Measurements from ENCODE around the gene ZNF431. TPM values are rescaled to one million over a fixed set of nuclear protein-coding genes. Genes with fewer than 3 reads are reported as not detected.

Gene ZNF431
- total and polyA plus RNA-seq, 9 of the 15 experiments (the other 6 are each of a cell fraction or from before 2014, with no cell fraction given) = 3.3 to 24.8 (median 13.5) TPM

DNA sequence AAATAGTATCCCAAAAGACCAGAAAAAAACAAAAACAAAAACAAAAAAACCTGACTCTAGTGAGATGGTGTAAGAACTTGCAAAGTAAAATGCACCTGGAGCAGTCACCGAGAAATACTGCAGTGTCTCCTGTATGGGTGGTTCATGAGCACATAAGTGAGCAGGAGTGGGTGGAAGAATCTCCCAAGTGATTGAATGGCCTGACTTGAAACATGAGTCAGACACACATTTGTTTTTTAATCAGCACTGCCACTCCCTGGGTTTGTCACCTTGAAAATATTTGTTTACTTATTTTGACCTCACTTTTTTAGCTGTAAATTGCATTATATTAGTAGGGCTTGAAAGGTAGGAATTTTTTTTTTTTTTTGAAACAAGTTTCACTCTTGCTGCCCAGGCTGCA lies 2.0 kb downstream of the ZNF431 start:
- H3K36me3 ChIP-seq (ENCODE audit: control insufficient read depth, insufficient read depth, low read length) = peaks cover 54% of the 10 kb centered on the region
- ChIA-PET CTCF (ENCODE audit: low intra/inter-chr PET ratio) (no interaction called here), POLR2A (interaction anchor here (2.6 kb wide), 1 partner anchor 12 kb away, joined by 6 read pairs; no protein-coding TSS in a partner anchor)
- H3K4me2 ChIP-seq (ENCODE audit: insufficient read depth, low read length) = 0 out of 2 replicates have a peak overlapping the region, but pooled peaks have one; percentile 3
- H3K27me3 ChIP-seq (ENCODE audit: control insufficient read depth in 2 of 2, insufficient read depth in 2 of 2, low read length in 2 of 2) = no peaks in the 10 kb centered on the region
- no peak overlapping the region for H3K27ac ChIP-seq (ENCODE audit: extremely low read depth, low read depth, low read length)
- no peak overlapping the region for H3K9ac ChIP-seq (ENCODE audit: insufficient read depth in 1 of 2, low read depth in 2 of 2, low read length in 2 of 2)
- FAIRE-seq (no peak), ATAC-seq (no peak), DNase-seq (ENCODE audit: extremely low read depth in 1 of 4, low spot score in 3 of 4) (peak in 1 of 4 experiments; percentile 54)
- 83% methylated on average over 1 of the region's 1 CpG for WGBS (ENCODE audit: insufficient coverage, low coverage, missing lambda C conversion rate)
- peaks cover 49% of the 10 kb centered on the region for H3K79me2 ChIP-seq (ENCODE audit: control insufficient read depth, insufficient read depth, low read length)
- H3K9me3 ChIP-seq (replicated peaks; ENCODE audit: control insufficient read depth, insufficient read depth, low read depth, low read length) = no peaks in the 10 kb centered on the region
- peaks cover 0 to 16% of the 10 kb centered on the region in 2 experiments; a peak in 3 of 5 replicates for H3K4me1 ChIP-seq (replicated peaks in 1 of 2; ENCODE audit: control insufficient read depth in 2 of 2, insufficient read depth in 2 of 2, low read length in 2 of 2)
- H3K4me3 ChIP-seq = 0 out of 2 replicates have a peak overlapping the region, but pooled peaks have one; percentile 88
- H4K20me1 ChIP-seq (replicated peaks; ENCODE audit: control insufficient read depth, insufficient read depth, low read length) = no peaks in the 10 kb centered on the region
- no peaks in the 10 kb centered on the region for H3K9me1 ChIP-seq (ENCODE audit: control insufficient read depth, insufficient read depth, low read length)
- H2AFZ ChIP-seq (ENCODE audit: low read depth, low read length) = no peak overlapping the region
- BruUV-seq (replicated peaks) = no TSS peak
- intact Hi-C loops (cut with micrococcal nuclease) (loop anchor here (5.0 kb wide), 2 partner anchors 62 to 122 kb away; partner anchors contain the start of genes ZNF430 and ZNF714), in situ Hi-C loops (cut with MboI) (no loop called here)
- 0 out of 2 replicates have a peak, but pooled peaks have one; percentile 21 for TF ChIP-seq FOSL1 (tag; conservative IDR thresholded peaks at IDR 0.05)
- no peak for TF ChIP-seq ZNF23 (CRISPR knock-in tag; IDR thresholded peaks at IDR 0.05)
- TF ChIP-seq ZNF174 (CRISPR knock-in tag; IDR thresholded peaks at IDR 0.05) = no peak
- TF ChIP-seq, protein P1, sequence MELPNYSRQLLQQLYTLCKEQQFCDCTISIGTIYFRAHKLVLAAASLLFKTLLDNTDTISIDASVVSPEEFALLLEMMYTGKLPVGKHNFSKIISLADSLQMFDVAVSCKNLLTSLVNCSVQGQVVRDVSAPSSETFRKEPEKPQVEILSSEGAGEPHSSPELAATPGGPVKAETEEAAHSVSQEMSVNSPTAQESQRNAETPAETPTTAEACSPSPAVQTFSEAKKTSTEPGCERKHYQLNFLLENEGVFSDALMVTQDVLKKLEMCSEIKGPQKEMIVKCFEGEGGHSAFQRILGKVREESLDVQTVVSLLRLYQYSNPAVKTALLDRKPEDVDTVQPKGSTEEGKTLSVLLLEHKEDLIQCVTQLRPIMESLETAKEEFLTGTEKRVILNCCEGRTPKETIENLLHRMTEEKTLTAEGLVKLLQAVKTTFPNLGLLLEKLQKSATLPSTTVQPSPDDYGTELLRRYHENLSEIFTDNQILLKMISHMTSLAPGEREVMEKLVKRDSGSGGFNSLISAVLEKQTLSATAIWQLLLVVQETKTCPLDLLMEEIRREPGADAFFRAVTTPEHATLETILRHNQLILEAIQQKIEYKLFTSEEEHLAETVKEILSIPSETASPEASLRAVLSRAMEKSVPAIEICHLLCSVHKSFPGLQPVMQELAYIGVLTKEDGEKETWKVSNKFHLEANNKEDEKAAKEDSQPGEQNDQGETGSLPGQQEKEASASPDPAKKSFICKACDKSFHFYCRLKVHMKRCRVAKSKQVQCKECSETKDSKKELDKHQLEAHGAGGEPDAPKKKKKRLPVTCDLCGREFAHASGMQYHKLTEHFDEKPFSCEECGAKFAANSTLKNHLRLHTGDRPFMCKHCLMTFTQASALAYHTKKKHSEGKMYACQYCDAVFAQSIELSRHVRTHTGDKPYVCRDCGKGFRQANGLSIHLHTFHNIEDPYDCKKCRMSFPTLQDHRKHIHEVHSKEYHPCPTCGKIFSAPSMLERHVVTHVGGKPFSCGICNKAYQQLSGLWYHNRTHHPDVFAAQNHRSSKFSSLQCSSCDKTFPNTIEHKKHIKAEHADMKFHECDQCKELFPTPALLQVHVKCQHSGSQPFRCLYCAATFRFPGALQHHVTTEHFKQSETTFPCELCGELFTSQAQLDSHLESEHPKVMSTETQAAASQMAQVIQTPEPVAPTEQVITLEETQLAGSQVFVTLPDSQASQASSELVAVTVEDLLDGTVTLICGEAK (IDR thresholded peaks at IDR 0.05) = no peak
- TF ChIP-seq, protein P1 (CRISPR knock-in tag; IDR thresholded peaks at IDR 0.05) = no peak
- no peak for TF ChIP-seq ZNF785 (CRISPR knock-in tag; IDR thresholded peaks at IDR 0.05)
- TF ChIP-seq, protein P2, sequence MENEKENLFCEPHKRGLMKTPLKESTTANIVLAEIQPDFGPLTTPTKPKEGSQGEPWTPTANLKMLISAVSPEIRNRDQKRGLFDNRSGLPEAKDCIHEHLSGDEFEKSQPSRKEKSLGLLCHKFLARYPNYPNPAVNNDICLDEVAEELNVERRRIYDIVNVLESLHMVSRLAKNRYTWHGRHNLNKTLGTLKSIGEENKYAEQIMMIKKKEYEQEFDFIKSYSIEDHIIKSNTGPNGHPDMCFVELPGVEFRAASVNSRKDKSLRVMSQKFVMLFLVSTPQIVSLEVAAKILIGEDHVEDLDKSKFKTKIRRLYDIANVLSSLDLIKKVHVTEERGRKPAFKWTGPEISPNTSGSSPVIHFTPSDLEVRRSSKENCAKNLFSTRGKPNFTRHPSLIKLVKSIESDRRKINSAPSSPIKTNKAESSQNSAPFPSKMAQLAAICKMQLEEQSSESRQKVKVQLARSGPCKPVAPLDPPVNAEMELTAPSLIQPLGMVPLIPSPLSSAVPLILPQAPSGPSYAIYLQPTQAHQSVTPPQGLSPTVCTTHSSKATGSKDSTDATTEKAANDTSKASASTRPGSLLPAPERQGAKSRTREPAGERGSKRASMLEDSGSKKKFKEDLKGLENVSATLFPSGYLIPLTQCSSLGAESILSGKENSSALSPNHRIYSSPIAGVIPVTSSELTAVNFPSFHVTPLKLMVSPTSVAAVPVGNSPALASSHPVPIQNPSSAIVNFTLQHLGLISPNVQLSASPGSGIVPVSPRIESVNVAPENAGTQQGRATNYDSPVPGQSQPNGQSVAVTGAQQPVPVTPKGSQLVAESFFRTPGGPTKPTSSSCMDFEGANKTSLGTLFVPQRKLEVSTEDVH (IDR thresholded peaks at IDR 0.05; ENCODE audit: low read depth, partially characterized antibody) = no peak
- TF ChIP-seq, protein P3, sequence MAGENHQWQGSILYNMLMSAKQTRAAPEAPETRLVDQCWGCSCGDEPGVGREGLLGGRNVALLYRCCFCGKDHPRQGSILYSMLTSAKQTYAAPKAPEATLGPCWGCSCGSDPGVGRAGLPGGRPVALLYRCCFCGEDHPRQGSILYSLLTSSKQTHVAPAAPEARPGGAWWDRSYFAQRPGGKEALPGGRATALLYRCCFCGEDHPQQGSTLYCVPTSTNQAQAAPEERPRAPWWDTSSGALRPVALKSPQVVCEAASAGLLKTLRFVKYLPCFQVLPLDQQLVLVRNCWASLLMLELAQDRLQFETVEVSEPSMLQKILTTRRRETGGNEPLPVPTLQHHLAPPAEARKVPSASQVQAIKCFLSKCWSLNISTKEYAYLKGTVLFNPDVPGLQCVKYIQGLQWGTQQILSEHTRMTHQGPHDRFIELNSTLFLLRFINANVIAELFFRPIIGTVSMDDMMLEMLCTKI (IDR thresholded peaks at IDR 0.05; ENCODE audit: partially characterized antibody) = no peak
- no peak for TF ChIP-seq KLF6 (CRISPR knock-in tag; IDR thresholded peaks at IDR 0.05; ENCODE audit: borderline replicate concordance)
